ENCODE measurements around the gene TMPRSS11E. TPM values are rescaled to one million over a fixed set of nuclear protein-coding genes. Genes with fewer than 3 reads are reported as not detected.

The TMPRSS11E gene
- total RNA-seq, 1 donor from 2014 or later: not detected

Other genes with a start within 250 kb of the TMPRSS11E start
- not detected in 2 replicates for gene TMPRSS11B, start 201.8 kb upstream of the TMPRSS11E start, total RNA-seq
- 16.6 and 28.8 TPM in 2 replicates for gene YTHDC1, start 97.4 kb upstream of the TMPRSS11E start, total RNA-seq
- not detected in 2 replicates for gene UGT2B17, start 128.9 kb downstream of the TMPRSS11E start, total RNA-seq
- gene UGT2B15, start 223.2 kb downstream of the TMPRSS11E start, total RNA-seq: not detected in 2 replicates